ENCODE measurements around the gene MLIP. TPM values are rescaled to one million over a fixed set of nuclear protein-coding genes. Genes with fewer than 3 reads are reported as not detected.

The MLIP gene
- total RNA-seq, 5 donors from 2014 or later (not counting 1 experiment from before 2014, with no cell fraction given), result not detected

DNA sequence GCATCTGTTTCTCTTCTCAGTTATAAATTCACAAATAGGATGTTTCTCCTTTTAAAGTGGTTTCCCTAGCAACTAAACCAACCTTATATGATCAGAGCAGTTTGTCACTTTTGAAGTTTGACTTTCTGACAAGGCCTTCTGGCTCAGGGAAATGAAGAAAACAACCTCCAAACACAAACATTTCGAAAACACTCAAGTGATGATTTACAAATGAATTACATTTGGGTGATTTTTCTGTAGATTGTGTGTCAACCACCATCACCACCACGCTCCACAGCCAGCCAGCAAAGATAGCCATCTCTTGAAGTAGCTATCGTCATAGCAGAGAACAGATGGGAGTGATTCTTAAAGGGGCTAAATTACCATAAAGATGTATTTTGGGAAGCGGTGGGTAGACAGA, 16.5 kb upstream of the MLIP start:
- peaks cover 2 to 4% (median 3%) of the 10 kb centered on the region in 3 donors for H3K9me3 Mint-ChIP-seq
- H3K36me3 ChIP-seq (ENCODE audit: control insufficient read depth in 2 of 2, extremely low read depth in 1 of 2, insufficient read depth in 1 of 2, low read length in 1 of 2), result no peaks in the 10 kb centered on the region
- CTCF ChIA-PET, result interaction anchor here (0.6 to 0.7 kb wide), 2 partner anchors 13 to 641 kb away, joined by 3 to 4 read pairs; no protein-coding TSS in a partner anchor
- DNase-seq (no peak), ATAC-seq (replicated peaks in 1 of 4) (no peak)
- H3K4me1 ChIP-seq (ENCODE audit: control insufficient read depth in 1 of 2, extremely low read depth in 1 of 2, insufficient read depth in 2 of 2, low read length in 2 of 2), result no peaks in the 10 kb centered on the region
- 100% methylated on average over 2 of the region's 4 CpGs for WGBS (ENCODE audit: insufficient coverage)
- no peak overlapping the region for H3K27ac Mint-ChIP-seq
- H3K9me3 ChIP-seq, result no peaks in the 10 kb centered on the region
- no peak overlapping the region for H3K27ac ChIP-seq (ENCODE audit: low read length)
- POLR2A ChIA-PET, result no interaction called here
- no peaks in the 10 kb centered on the region for H3K36me3 Mint-ChIP-seq
- H3K27me3 Mint-ChIP-seq, result no peaks in the 10 kb centered on the region
- no peaks in the 10 kb centered on the region for H3K27me3 ChIP-seq (replicated peaks in 1 of 2; ENCODE audit: control insufficient read depth in 2 of 2, extremely low read depth in 1 of 2, insufficient read depth in 2 of 2, low read length in 1 of 2)
- no peak overlapping the region for H3K4me3 Mint-ChIP-seq
- H3K4me1 Mint-ChIP-seq, result no peaks in the 10 kb centered on the region
- no peak overlapping the region for H3K4me3 ChIP-seq (ENCODE audit: control insufficient read depth in 1 of 2, extremely low read depth in 1 of 2, low read length in 1 of 2)

DNA sequence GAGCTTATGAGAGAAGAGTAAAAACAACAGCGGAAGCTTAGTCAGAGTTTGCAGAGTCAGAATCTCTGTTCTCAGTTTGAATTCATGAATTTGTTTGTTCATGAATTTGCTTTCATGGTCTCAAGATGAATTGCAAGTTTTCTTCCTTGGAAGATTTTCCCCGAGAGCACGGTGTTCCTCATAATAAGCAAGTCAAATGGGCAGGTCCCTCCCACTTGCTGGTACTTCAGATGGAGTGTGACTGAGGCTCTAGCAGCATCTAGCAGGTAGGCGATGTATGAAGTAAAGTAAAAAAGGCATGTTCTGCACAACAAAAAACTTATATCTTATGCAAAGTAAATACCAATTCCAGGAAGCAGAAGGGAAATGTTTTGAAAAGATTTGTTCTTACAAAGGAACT, 15.5 kb upstream of the MLIP start:
- H3K4me1 ChIP-seq (ENCODE audit: control insufficient read depth in 1 of 2, extremely low read depth in 1 of 2, insufficient read depth in 2 of 2, low read length in 2 of 2), result no peaks in the 10 kb centered on the region
- Mint-ChIP-seq H3K27me3 (no peaks in the 10 kb centered on the region), H3K4me1 (no peaks in the 10 kb centered on the region), H3K27ac (no peak overlapping the region), H3K4me3 (no peak overlapping the region), H3K9me3 (peaks cover 2 to 4% (median 3%) of the 10 kb centered on the region in 3 donors), H3K36me3 (no peaks in the 10 kb centered on the region)
- no peak overlapping the region for H3K4me3 ChIP-seq (ENCODE audit: control insufficient read depth in 1 of 2, extremely low read depth in 1 of 2, low read length in 1 of 2)
- no peaks in the 10 kb centered on the region for H3K9me3 ChIP-seq
- DNase-seq, result no peak
- CTCF ChIA-PET, result no interaction called here
- WGBS (ENCODE audit: insufficient coverage), result 78% methylated on average over 2 of the region's 4 CpGs
- POLR2A ChIA-PET, result no interaction called here
- no peak overlapping the region for H3K27ac ChIP-seq (ENCODE audit: low read length)
- H3K36me3 ChIP-seq (ENCODE audit: control insufficient read depth in 2 of 2, extremely low read depth in 1 of 2, insufficient read depth in 1 of 2, low read length in 1 of 2), result no peaks in the 10 kb centered on the region
- no peak for ATAC-seq (replicated peaks in 1 of 4)
- H3K27me3 ChIP-seq (replicated peaks in 1 of 2; ENCODE audit: control insufficient read depth in 2 of 2, extremely low read depth in 1 of 2, insufficient read depth in 2 of 2, low read length in 1 of 2), result no peaks in the 10 kb centered on the region

- DNase-seq (no peak), ATAC-seq (replicated peaks in 1 of 4) (no peak)
- Histone ChIP-seq H3K27ac (ENCODE audit: low read length) (no peak overlapping the region), H3K9me3 (no peaks in the 10 kb centered on the region), H3K4me1 (ENCODE audit: control insufficient read depth in 1 of 2, extremely low read depth in 1 of 2, insufficient read depth in 2 of 2, low read length in 2 of 2) (no peaks in the 10 kb centered on the region), H3K36me3 (ENCODE audit: control insufficient read depth in 2 of 2, extremely low read depth in 1 of 2, insufficient read depth in 1 of 2, low read length in 1 of 2) (no peaks in the 10 kb centered on the region), H3K4me3 (ENCODE audit: control insufficient read depth in 1 of 2, extremely low read depth in 1 of 2, low read length in 1 of 2) (no peak overlapping the region), H3K27me3 (replicated peaks in 1 of 2; ENCODE audit: control insufficient read depth in 2 of 2, extremely low read depth in 1 of 2, insufficient read depth in 2 of 2, low read length in 1 of 2) (no peaks in the 10 kb centered on the region)
- ChIA-PET POLR2A (no interaction called here), CTCF (no interaction called here)
- 87% methylated on average over 3 of the region's 3 CpGs for WGBS (ENCODE audit: insufficient coverage)
- Mint-ChIP-seq H3K4me3 (no peak overlapping the region), H3K4me1 (no peaks in the 10 kb centered on the region), H3K36me3 (no peaks in the 10 kb centered on the region), H3K9me3 (peaks cover 2 to 4% (median 3%) of the 10 kb centered on the region in 3 donors), H3K27ac (no peak overlapping the region), H3K27me3 (no peaks in the 10 kb centered on the region)
Measured at GRCh38 chr6:54096811-54097210, 14.4 kb upstream of the MLIP start.

DNA sequence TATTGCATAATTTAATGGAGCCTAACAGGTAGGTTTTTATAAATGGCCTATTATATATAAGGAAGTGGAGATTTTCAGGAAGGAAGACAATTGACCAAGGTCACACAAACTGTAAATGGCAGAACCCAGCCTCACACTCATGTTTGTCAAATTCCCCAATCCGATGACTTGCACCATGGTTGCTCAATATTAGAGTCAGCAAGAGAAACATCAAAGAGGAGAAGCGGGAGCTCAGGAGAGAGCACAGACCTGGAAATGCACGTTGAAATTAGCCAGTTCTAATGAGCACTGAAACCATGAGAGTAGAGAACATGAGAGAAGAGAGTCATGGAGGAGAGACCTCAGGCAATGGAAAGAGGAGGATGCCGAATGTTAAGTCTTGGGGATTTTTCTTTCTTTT, 13.5 kb upstream of the MLIP start:
- H3K36me3 Mint-ChIP-seq, result no peaks in the 10 kb centered on the region
- H3K4me1 ChIP-seq (ENCODE audit: control insufficient read depth in 1 of 2, extremely low read depth in 1 of 2, insufficient read depth in 2 of 2, low read length in 2 of 2), result no peaks in the 10 kb centered on the region
- H3K9me3 ChIP-seq, result no peaks in the 10 kb centered on the region
- no peak overlapping the region for H3K27ac Mint-ChIP-seq
- POLR2A ChIA-PET, result no interaction called here
- WGBS (ENCODE audit: insufficient coverage), result 100% methylated on average over 1 of the region's 4 CpGs
- H3K4me1 Mint-ChIP-seq, result no peaks in the 10 kb centered on the region
- no peak overlapping the region for H3K27ac ChIP-seq (ENCODE audit: low read length)
- ATAC-seq (replicated peaks in 1 of 4) (no peak), DNase-seq (no peak)
- H3K4me3 ChIP-seq (ENCODE audit: control insufficient read depth in 1 of 2, extremely low read depth in 1 of 2, low read length in 1 of 2), result no peak overlapping the region
- CTCF ChIA-PET, result no interaction called here
- H3K27me3 ChIP-seq (replicated peaks in 1 of 2; ENCODE audit: control insufficient read depth in 2 of 2, extremely low read depth in 1 of 2, insufficient read depth in 2 of 2, low read length in 1 of 2), result peaks cover 0 to 2% of the 10 kb centered on the region in 2 experiments
- H3K4me3 Mint-ChIP-seq, result no peak overlapping the region
- no peaks in the 10 kb centered on the region for H3K36me3 ChIP-seq (ENCODE audit: control insufficient read depth in 2 of 2, extremely low read depth in 1 of 2, insufficient read depth in 1 of 2, low read length in 1 of 2)
- H3K9me3 Mint-ChIP-seq, result peaks cover 2 to 4% (median 3%) of the 10 kb centered on the region in 3 donors
- H3K27me3 Mint-ChIP-seq, result peaks cover 0 to 5% of the 10 kb centered on the region in 2 donors

DNA sequence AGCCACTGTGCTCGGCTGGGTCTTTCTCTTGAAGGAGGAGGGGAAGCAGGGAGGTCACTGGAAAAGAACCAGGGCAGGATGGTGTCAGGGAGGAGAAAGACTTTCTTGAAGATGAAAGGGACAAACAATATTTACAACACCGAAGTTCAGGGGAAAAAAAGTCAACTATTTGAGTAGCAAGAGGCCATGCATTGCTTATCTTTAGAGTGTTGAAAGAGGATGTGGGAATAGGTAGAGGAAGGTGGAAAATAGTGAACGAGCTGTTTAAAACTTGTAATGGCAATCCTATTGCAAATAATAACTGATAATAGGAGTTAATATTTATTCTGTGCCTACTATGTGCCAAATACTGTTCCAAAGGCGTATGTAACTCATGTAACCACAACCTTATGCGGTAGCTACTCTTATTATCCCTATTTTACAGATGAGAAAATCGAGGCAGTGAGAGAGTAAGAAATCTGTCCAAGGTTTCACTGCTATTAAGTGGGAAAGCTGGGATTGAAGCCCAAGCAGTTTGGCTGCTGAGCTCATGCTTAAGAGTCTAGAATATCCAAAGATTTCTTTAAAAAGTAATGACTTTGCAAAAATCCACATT, 12.7 kb upstream of the MLIP start:
- CTCF ChIA-PET, result no interaction called here

GRCh38 chr6:54099225-54099624, 12.0 kb upstream of the MLIP start:
- H3K4me1 ChIP-seq (ENCODE audit: control insufficient read depth in 1 of 2, extremely low read depth in 1 of 2, insufficient read depth in 2 of 2, low read length in 2 of 2), result no peaks in the 10 kb centered on the region
- DNase-seq (no peak), ATAC-seq (replicated peaks in 1 of 4) (no peak)
- peaks cover 2 to 4% (median 3%) of the 10 kb centered on the region in 3 donors for H3K9me3 Mint-ChIP-seq
- H3K27me3 ChIP-seq (replicated peaks in 1 of 2; ENCODE audit: control insufficient read depth in 2 of 2, extremely low read depth in 1 of 2, insufficient read depth in 2 of 2, low read length in 1 of 2), result peaks cover 0 to 2% of the 10 kb centered on the region in 2 experiments
- CTCF ChIA-PET, result interaction anchor here in 1 of 2 donors (0.6 kb wide), 1 partner anchor 960 kb away, joined by 3 read pairs; no protein-coding TSS in a partner anchor
- no peak overlapping the region for H3K27ac ChIP-seq (ENCODE audit: low read length)
- no CpG with 5 or more reads among the region's 3 CpGs for WGBS (ENCODE audit: insufficient coverage)
- H3K27ac Mint-ChIP-seq, result no peak overlapping the region
- no peak overlapping the region for H3K4me3 ChIP-seq (ENCODE audit: control insufficient read depth in 1 of 2, extremely low read depth in 1 of 2, low read length in 1 of 2)
- POLR2A ChIA-PET, result interaction anchor here in 1 of 2 donors (0.5 kb wide), 1 partner anchor 21 kb away, joined by 5 read pairs; no protein-coding TSS in a partner anchor
- H3K27me3 Mint-ChIP-seq, result peaks cover 0 to 5% of the 10 kb centered on the region in 2 donors
- H3K36me3 Mint-ChIP-seq, result no peaks in the 10 kb centered on the region
- H3K9me3 ChIP-seq, result no peaks in the 10 kb centered on the region
- H3K36me3 ChIP-seq (ENCODE audit: control insufficient read depth in 2 of 2, extremely low read depth in 1 of 2, insufficient read depth in 1 of 2, low read length in 1 of 2), result no peaks in the 10 kb centered on the region
- H3K4me1 Mint-ChIP-seq, result no peaks in the 10 kb centered on the region
- H3K4me3 Mint-ChIP-seq, result no peak overlapping the region

More for the DNA sequence above, 12.7 kb upstream of the MLIP start:
- DNase-seq, result no peak
- Histone ChIP-seq H3K9me3 (no peaks in the 10 kb centered on the region), H3K4me1 (ENCODE audit: control insufficient read depth in 1 of 2, extremely low read depth in 1 of 2, insufficient read depth in 2 of 2, low read length in 2 of 2) (no peaks in the 10 kb centered on the region), H3K27me3 (replicated peaks in 1 of 2; ENCODE audit: control insufficient read depth in 2 of 2, extremely low read depth in 1 of 2, insufficient read depth in 2 of 2, low read length in 1 of 2) (peaks cover 0 to 2% of the 10 kb centered on the region in 2 experiments), H3K36me3 (ENCODE audit: control insufficient read depth in 2 of 2, extremely low read depth in 1 of 2, insufficient read depth in 1 of 2, low read length in 1 of 2) (no peaks in the 10 kb centered on the region), H3K27ac (ENCODE audit: low read length) (no peak overlapping the region), H3K4me3 (ENCODE audit: control insufficient read depth in 1 of 2, extremely low read depth in 1 of 2, low read length in 1 of 2) (no peak overlapping the region)
- H3K9me3 Mint-ChIP-seq, result peaks cover 2 to 4% (median 3%) of the 10 kb centered on the region in 3 donors
- no peak overlapping the region for H3K4me3 Mint-ChIP-seq
- H3K27ac Mint-ChIP-seq, result no peak overlapping the region
- peaks cover 0 to 5% of the 10 kb centered on the region in 2 donors for H3K27me3 Mint-ChIP-seq
- H3K36me3 Mint-ChIP-seq, result no peaks in the 10 kb centered on the region
- 86% methylated on average over 1 of the region's 6 CpGs for WGBS (ENCODE audit: insufficient coverage)
- H3K4me1 Mint-ChIP-seq, result no peaks in the 10 kb centered on the region
- POLR2A ChIA-PET, result no interaction called here
- no peak for ATAC-seq (replicated peaks in 1 of 4)
